ENCODE measurements around the gene ITIH5.

DNA sequence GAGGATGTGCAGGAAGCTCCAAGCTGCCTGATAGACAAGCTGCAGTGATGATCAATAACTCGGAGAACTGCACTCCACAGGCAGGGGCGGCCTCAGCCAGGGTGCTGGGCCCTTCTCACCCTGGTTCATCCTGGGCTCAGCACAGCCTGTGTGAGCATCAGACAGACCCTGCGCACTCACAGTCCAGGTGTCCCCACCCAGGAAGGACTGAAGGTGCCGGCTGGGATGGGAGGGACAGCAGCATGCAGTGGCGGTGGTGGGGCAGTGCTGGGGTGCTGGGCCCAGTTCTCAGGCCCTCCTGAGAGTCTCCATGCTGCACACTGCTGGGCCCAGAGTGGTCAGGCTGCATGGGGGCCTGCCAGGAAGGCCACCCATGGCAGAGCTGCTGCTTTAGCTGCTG lies 74.1 kb downstream of the ITIH5 start:
- TF ChIP-seq FOXM1 (IDR thresholded peaks at IDR 0.05; ENCODE audit: borderline replicate concordance) (no peak), FOXK2 (IDR thresholded peaks at IDR 0.05) (no peak)
- TF ChIP-seq, protein P1, sequence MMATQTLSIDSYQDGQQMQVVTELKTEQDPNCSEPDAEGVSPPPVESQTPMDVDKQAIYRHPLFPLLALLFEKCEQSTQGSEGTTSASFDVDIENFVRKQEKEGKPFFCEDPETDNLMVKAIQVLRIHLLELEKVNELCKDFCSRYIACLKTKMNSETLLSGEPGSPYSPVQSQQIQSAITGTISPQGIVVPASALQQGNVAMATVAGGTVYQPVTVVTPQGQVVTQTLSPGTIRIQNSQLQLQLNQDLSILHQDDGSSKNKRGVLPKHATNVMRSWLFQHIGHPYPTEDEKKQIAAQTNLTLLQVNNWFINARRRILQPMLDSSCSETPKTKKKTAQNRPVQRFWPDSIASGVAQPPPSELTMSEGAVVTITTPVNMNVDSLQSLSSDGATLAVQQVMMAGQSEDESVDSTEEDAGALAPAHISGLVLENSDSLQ (IDR thresholded peaks at IDR 0.05): no peak

Data from HEK293T (cell line).